Measurements from ENCODE around the gene FHOD3. TPM values are rescaled to one million over a fixed set of nuclear protein-coding genes. Genes with fewer than 3 reads are reported as not detected.

FHOD3 gene
- total and polyA plus RNA-seq, 9 of the 15 experiments (the other 6 are each of a cell fraction or from before 2014, with no cell fraction given): 0.11 TPM; not detected in 8

DNA sequence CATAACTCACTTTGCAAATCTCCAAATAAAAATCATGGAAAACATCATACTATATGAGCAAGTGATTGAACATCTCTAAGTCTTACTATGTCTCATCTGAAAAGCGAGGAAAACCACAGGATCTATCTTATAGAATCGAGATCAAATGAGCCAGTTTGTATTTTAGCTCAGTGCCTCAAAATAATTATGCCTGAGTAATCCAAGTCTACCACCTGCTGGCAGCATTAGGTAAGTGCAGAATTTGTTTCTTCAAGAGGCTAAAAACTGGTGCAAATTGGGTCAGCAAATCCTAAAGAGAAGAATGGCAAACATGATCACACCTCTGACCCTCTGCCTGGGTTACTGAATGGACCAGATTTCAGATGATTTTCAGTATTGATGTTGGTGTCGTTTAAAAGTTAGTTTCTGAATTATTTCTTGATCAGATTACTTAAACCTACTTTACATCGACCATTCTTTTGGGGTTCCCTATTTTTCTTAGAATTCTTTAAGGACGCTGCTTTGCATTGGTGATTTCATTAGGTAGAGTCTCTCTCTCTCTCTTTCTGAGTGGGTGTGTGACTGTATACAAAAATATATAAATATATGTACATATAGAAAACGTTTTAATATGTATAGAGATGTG is 12.7 kb upstream of the FHOD3 start (continued):
- TF ChIP-seq, protein P1, sequence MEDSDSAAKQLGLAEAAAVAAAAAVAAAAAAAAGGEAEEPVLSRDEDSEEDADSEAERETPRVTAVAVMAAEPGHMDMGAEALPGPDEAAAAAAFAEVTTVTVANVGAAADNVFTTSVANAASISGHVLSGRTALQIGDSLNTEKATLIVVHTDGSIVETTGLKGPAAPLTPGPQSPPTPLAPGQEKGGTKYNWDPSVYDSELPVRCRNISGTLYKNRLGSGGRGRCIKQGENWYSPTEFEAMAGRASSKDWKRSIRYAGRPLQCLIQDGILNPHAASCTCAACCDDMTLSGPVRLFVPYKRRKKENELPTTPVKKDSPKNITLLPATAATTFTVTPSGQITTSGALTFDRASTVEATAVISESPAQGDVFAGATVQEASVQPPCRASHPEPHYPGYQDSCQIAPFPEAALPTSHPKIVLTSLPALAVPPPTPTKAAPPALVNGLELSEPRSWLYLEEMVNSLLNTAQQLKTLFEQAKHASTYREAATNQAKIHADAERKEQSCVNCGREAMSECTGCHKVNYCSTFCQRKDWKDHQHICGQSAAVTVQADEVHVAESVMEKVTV (CRISPR knock-in tag; IDR thresholded peaks at IDR 0.05): peak; percentile 97
- TF ChIP-seq, protein P2, sequence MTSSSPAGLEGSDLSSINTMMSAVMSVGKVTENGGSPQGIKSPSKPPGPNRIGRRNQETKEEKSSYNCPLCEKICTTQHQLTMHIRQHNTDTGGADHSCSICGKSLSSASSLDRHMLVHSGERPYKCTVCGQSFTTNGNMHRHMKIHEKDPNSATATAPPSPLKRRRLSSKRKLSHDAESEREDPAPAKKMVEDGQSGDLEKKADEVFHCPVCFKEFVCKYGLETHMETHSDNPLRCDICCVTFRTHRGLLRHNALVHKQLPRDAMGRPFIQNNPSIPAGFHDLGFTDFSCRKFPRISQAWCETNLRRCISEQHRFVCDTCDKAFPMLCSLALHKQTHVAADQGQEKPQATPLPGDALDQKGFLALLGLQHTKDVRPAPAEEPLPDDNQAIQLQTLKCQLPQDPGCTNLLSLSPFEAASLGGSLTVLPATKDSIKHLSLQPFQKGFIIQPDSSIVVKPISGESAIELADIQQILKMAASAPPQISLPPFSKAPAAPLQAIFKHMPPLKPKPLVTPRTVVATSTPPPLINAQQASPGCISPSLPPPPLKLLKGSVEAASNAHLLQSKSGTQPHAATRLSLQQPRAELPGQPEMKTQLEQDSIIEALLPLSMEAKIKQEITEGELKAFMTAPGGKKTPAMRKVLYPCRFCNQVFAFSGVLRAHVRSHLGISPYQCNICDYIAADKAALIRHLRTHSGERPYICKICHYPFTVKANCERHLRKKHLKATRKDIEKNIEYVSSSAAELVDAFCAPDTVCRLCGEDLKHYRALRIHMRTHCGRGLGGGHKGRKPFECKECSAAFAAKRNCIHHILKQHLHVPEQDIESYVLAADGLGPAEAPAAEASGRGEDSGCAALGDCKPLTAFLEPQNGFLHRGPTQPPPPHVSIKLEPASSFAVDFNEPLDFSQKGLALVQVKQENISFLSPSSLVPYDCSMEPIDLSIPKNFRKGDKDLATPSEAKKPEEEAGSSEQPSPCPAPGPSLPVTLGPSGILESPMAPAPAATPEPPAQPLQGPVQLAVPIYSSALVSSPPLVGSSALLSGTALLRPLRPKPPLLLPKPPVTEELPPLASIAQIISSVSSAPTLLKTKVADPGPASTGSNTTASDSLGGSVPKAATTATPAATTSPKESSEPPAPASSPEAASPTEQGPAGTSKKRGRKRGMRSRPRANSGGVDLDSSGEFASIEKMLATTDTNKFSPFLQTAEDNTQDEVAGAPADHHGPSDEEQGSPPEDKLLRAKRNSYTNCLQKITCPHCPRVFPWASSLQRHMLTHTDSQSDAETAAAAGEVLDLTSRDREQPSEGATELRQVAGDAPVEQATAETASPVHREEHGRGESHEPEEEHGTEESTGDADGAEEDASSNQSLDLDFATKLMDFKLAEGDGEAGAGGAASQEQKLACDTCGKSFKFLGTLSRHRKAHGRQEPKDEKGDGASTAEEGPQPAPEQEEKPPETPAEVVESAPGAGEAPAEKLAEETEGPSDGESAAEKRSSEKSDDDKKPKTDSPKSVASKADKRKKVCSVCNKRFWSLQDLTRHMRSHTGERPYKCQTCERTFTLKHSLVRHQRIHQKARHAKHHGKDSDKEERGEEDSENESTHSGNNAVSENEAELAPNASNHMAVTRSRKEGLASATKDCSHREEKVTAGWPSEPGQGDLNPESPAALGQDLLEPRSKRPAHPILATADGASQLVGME (CRISPR knock-in tag; IDR thresholded peaks at IDR 0.05): no peak
- TF ChIP-seq BRD9 (IDR thresholded peaks at IDR 0.05; ENCODE audit: low read depth, partially characterized antibody) (no peak), STAT5A (IDR thresholded peaks at IDR 0.05; ENCODE audit: borderline replicate concordance, low read length) (no peak), CBX5 (IDR thresholded peaks at IDR 0.05; ENCODE audit: borderline replicate concordance, low read depth) (no peak), NCOA2 (IDR thresholded peaks at IDR 0.05; ENCODE audit: partially characterized antibody in 2 of 2) (peak in 1 of 2 experiments; percentile 17), ZNF707 (CRISPR knock-in tag; conservative IDR thresholded peaks at IDR 0.05) (no peak), NFYB (IDR thresholded peaks at IDR 0.05; ENCODE audit: extremely low read depth, insufficient read length) (no peak), SMC3 (conservative IDR thresholded peaks at IDR 0.05; ENCODE audit: insufficient read depth, low read depth, low read length) (peak; percentile 99), KLF10 (CRISPR knock-in tag; IDR thresholded peaks at IDR 0.05) (no peak), CCNT2 (IDR thresholded peaks at IDR 0.05; ENCODE audit: borderline replicate concordance, extremely low read depth, insufficient read length, low read depth, low read length) (no peak), JUND (IDR thresholded peaks at IDR 0.05; ENCODE audit: borderline replicate concordance, low read depth, low read length) (0 out of 2 replicates have a peak, but pooled peaks have one; percentile 17), JUND (tag; IDR thresholded peaks at IDR 0.05; ENCODE audit: borderline replicate concordance, low read depth, low read length) (no peak)
- TF ChIP-seq, protein P3, sequence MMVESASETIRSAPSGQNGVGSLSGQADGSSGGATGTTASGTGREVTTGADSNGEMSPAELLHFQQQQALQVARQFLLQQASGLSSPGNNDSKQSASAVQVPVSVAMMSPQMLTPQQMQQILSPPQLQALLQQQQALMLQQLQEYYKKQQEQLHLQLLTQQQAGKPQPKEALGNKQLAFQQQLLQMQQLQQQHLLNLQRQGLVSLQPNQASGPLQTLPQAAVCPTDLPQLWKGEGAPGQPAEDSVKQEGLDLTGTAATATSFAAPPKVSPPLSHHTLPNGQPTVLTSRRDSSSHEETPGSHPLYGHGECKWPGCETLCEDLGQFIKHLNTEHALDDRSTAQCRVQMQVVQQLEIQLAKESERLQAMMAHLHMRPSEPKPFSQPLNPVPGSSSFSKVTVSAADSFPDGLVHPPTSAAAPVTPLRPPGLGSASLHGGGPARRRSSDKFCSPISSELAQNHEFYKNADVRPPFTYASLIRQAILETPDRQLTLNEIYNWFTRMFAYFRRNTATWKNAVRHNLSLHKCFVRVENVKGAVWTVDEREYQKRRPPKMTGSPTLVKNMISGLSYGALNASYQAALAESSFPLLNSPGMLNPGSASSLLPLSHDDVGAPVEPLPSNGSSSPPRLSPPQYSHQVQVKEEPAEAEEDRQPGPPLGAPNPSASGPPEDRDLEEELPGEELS (CRISPR knock-in tag; IDR thresholded peaks at IDR 0.05; ENCODE audit: borderline replicate concordance): no peak
- TF ChIP-seq, protein P4, sequence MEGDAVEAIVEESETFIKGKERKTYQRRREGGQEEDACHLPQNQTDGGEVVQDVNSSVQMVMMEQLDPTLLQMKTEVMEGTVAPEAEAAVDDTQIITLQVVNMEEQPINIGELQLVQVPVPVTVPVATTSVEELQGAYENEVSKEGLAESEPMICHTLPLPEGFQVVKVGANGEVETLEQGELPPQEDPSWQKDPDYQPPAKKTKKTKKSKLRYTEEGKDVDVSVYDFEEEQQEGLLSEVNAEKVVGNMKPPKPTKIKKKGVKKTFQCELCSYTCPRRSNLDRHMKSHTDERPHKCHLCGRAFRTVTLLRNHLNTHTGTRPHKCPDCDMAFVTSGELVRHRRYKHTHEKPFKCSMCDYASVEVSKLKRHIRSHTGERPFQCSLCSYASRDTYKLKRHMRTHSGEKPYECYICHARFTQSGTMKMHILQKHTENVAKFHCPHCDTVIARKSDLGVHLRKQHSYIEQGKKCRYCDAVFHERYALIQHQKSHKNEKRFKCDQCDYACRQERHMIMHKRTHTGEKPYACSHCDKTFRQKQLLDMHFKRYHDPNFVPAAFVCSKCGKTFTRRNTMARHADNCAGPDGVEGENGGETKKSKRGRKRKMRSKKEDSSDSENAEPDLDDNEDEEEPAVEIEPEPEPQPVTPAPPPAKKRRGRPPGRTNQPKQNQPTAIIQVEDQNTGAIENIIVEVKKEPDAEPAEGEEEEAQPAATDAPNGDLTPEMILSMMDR (IDR thresholded peaks at IDR 0.05 in 2 of 3, conservative IDR thresholded peaks at IDR 0.05 in 1 of 3; ENCODE audit: insufficient read depth in 2 of 3, low read depth in 1 of 3, low read length in 3 of 3): peak; percentile 84 to 98 (median 84)

Measured in K562 (cell line).